GM19452 (cell line): ENCODE data around the gene HOXD10.

ENCODE experiments used
- ATAC-seq: cut with Tn5 transposase; IDR thresholded peaks from one replicate; pipeline ENCODE4 v1.9.1; 2021; ENCODE audit not compliant: unreplicated experiment

Gene HOXD10

GRCh38 chr2:176121190-176122051 is 4.8 kb downstream of the HOXD10 start:
- no peak for ATAC-seq

GRCh38 chr2:176122052-176122682 is 5.6 kb downstream of the HOXD10 start:
- no peak for ATAC-seq

- no peak for ATAC-seq
These were observed 6.3 kb downstream of the HOXD10 start, which contains the start of gene HOXD9 for GRCh38 chr2:176122683-176123410. Gene HOXD9, plus strand, starts transcription at chr2:176122719. Its CDS starts 50 bp downstream, at chr2:176122769.

- no peak for ATAC-seq
These were observed 7.0 kb downstream of the HOXD10 start for GRCh38 chr2:176123411-176124109.

- ATAC-seq = no peak
These were observed 7.8 kb downstream of the HOXD10 start for GRCh38 chr2:176124110-176124946.

- ATAC-seq = no peak
These were observed 8.6 kb downstream of the HOXD10 start for GRCh38 chr2:176124947-176125771.

- ATAC-seq = no peak
These were observed 9.1 kb downstream of the HOXD10 start for GRCh38 chr2:176125772-176126054.

- no peak for ATAC-seq
These were observed 10.6 kb downstream of the HOXD10 start for GRCh38 chr2:176126929-176127773.

- ATAC-seq = no peak
These were observed 11.1 kb downstream of the HOXD10 start for GRCh38 chr2:176127774-176128072.

- no peak for ATAC-seq
These were observed 11.8 kb downstream of the HOXD10 start for GRCh38 chr2:176128172-176128981.

GRCh38 chr2:176128982-176129796 is 12.6 kb downstream of the HOXD10 start, which contains the start of gene HOXD8:
Gene HOXD8, plus strand, starts transcription at chr2:176129705. Its CDS starts 662 bp downstream, at chr2:176130367.
- ATAC-seq = no peak

GRCh38 chr2:176129813-176130146 is 13.2 kb downstream of the HOXD10 start:
- no peak for ATAC-seq

GRCh38 chr2:176130147-176130956 is 13.8 kb downstream of the HOXD10 start:
- no peak for ATAC-seq

GRCh38 chr2:176130957-176131847 is 14.6 kb downstream of the HOXD10 start:
- no peak for ATAC-seq

- ATAC-seq = no peak
These were observed 15.2 kb downstream of the HOXD10 start for GRCh38 chr2:176131848-176132158.
